ENCODE measurements around the gene DNAH6.

DNAH6 gene

GRCh38 chr2:84855731-84856130 is 339.4 kb downstream of the DNAH6 start:
- no peak for DNase-seq (ENCODE audit: low spot score)
- TF ChIP-seq CTCF (IDR thresholded peaks at IDR 0.05; ENCODE audit: extremely low read depth, missing control alignments), result no peak

GRCh38 chr2:84856787-84857186 is 340.5 kb downstream of the DNAH6 start:
- no peak for DNase-seq (ENCODE audit: low spot score)
- TF ChIP-seq CTCF (IDR thresholded peaks at IDR 0.05; ENCODE audit: extremely low read depth, missing control alignments), result no peak

- TF ChIP-seq CTCF (IDR thresholded peaks at IDR 0.05; ENCODE audit: extremely low read depth, missing control alignments), result no peak
- no peak for DNase-seq (ENCODE audit: low spot score)
These were observed 341.3 kb downstream of the DNAH6 start for GRCh38 chr2:84857566-84857965.

- no peak for DNase-seq (ENCODE audit: low spot score)
- TF ChIP-seq CTCF (IDR thresholded peaks at IDR 0.05; ENCODE audit: extremely low read depth, missing control alignments), result no peak
These were observed 341.8 kb downstream of the DNAH6 start for GRCh38 chr2:84858123-84858522.

- no peak for TF ChIP-seq CTCF (IDR thresholded peaks at IDR 0.05; ENCODE audit: extremely low read depth, missing control alignments)
- DNase-seq (ENCODE audit: low spot score), result no peak
These were observed 342.6 kb downstream of the DNAH6 start for GRCh38 chr2:84858937-84859336.

- no peak for DNase-seq (ENCODE audit: low spot score)
- TF ChIP-seq CTCF (IDR thresholded peaks at IDR 0.05; ENCODE audit: extremely low read depth, missing control alignments), result no peak
These were observed 345.2 kb downstream of the DNAH6 start for GRCh38 chr2:84861539-84861938.

GRCh38 chr2:84862006-84862405 is 345.7 kb downstream of the DNAH6 start:
- no peak for TF ChIP-seq CTCF (IDR thresholded peaks at IDR 0.05; ENCODE audit: extremely low read depth, missing control alignments)
- DNase-seq (ENCODE audit: low spot score), result no peak
